MM.1S (cell line): ENCODE measurements around the gene BICD1.

Experiments used
- DNase-seq: peaks from one replicate; pipeline ENCODE4 v3.0.0-alpha.2; 2015
- H2AFZ ChIP-seq: fragments of 300-600 bp; sonication (generic); 2 replicates; pipeline ENCODE4 v1.6.0; 2016; ENCODE audit warnings: antibody characterized with exemption, low read length
- H3F3A ChIP-seq: fragments of 300-600 bp; sonication (generic); 2 replicates; pipeline ENCODE4 v1.6.1; 2016; ENCODE audit warnings: mild to moderate bottlenecking, antibody characterized with exemption, low read length, moderate library complexity, mixed read lengths; ENCODE audit not compliant: insufficient read depth
- H3K27ac ChIP-seq: fragments of 300-600 bp; sonication (generic); 2 replicates; pipeline ENCODE4 v1.5.1; 2016; ENCODE audit warnings: mild to moderate bottlenecking, low read length
- H3K27me3 ChIP-seq: fragments of 300-600 bp; sonication (generic); replicated peaks from 2 replicates; pipeline ENCODE4 v1.6.0; 2016; ENCODE audit warnings: low read length; ENCODE audit not compliant: insufficient read depth
- H3K36me3 ChIP-seq: fragments of 300-600 bp; sonication (generic); replicated peaks from 2 replicates; pipeline ENCODE4 v1.6.1; 2016; ENCODE audit warnings: mild to moderate bottlenecking, low read length, mixed read lengths; ENCODE audit not compliant: insufficient read depth
- H3K4me1 ChIP-seq: fragments of 300-600 bp; sonication (generic); 2 replicates; pipeline ENCODE4 v1.6.1; 2016; ENCODE audit warnings: low read length, mixed read lengths
- H3K4me2 ChIP-seq: fragments of 300-600 bp; sonication (generic); 2 replicates; pipeline ENCODE4 v1.6.0; 2016; ENCODE audit warnings: low read depth, low read length
- H3K4me3 ChIP-seq: fragments of 300-600 bp; sonication (generic); 2 replicates; pipeline ENCODE4 v1.5.1; 2016; ENCODE audit warnings: low read length, mixed read lengths
- H3K79me2 ChIP-seq: fragments of 300-600 bp; sonication (generic); 2 replicates; pipeline ENCODE4 v1.6.1; 2016; ENCODE audit warnings: mixed run types, low read length, mixed read lengths
- H3K9ac ChIP-seq: fragments of 300-600 bp; sonication (generic); 2 replicates; pipeline ENCODE4 v1.6.1; 2016; ENCODE audit warnings: low read length, mixed read lengths
- H3K9me2 ChIP-seq: fragments of 300-600 bp; sonication (generic); replicated peaks from 2 replicates; pipeline ENCODE4 v1.6.1; 2016; ENCODE audit warnings: mild to moderate bottlenecking, low read length, mixed read lengths; ENCODE audit not compliant: insufficient read depth
- H3K9me3 ChIP-seq: fragments of 300-600 bp; sonication (generic); replicated peaks from 2 replicates; pipeline ENCODE4 v1.6.1; 2016; ENCODE audit warnings: mild to moderate bottlenecking, low read length, mixed read lengths; ENCODE audit not compliant: insufficient read depth
- H4K20me1 ChIP-seq: fragments of 300-600 bp; sonication (generic); 2 replicates; pipeline ENCODE4 v1.6.1; 2016; ENCODE audit warnings: mild to moderate bottlenecking, low read length, moderate library complexity, mixed read lengths; ENCODE audit not compliant: insufficient read depth
- EZH2 ChIP-seq: fragments of 300-600 bp; sonication (generic); optimal IDR thresholded peaks from 2 replicates; pipeline ENCODE3; 2017; ENCODE audit warnings: low read depth, mild to moderate bottlenecking, antibody characterized with exemption, low read length, mixed read lengths
- EZH2phosphoT487 ChIP-seq: fragments of 300-600 bp; sonication (generic); IDR thresholded peaks from 2 replicates; pipeline ENCODE4 v1.6.1; 2018; ENCODE audit warnings: antibody characterized with exemption, low read length
- TF ChIP-seq, protein P1 (sequence below): fragments of 300-600 bp; sonication (generic); IDR thresholded peaks from 2 replicates; pipeline ENCODE4 v1.5.1; 2016; ENCODE audit warnings: antibody characterized with exemption, low read length, mixed read lengths

Gene BICD1

DNA sequence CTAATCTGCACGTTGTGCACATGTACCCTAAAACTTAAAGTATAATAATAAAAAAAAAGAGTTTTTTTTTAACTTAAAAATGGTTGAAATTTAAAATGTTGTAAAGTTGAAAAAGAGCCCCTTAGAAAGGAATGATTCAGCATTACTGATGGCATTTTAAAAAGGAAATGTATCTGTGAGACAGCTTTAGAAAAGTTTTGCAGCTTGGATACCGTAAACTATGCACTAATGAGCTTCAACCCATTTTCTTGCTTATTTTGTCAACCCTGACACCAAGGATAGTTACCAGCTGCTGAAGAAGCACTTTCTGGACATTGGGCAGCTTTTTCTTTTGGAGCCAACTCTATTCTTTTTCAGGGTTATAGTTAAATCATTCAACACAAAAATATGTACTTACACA is 4.3 kb downstream of the BICD1 start:
- Histone ChIP-seq H3F3A (no peaks in the 10 kb centered on the region), H3K27ac (no peak overlapping the region), H3K4me1 (peaks cover 15% of the 10 kb centered on the region), H4K20me1 (0 out of 2 replicates have a peak, but pooled peaks cover 6% of the 10 kb centered on the region), H2AFZ (no peak overlapping the region), H3K9ac (no peak overlapping the region), H3K36me3 (no peaks in the 10 kb centered on the region), H3K4me2 (no peak overlapping the region), H3K9me3 (no peaks in the 10 kb centered on the region), H3K4me3 (no peak overlapping the region), H3K27me3 (no peaks in the 10 kb centered on the region), H3K9me2 (no peaks in the 10 kb centered on the region), H3K79me2 (peaks cover 45% of the 10 kb centered on the region)
- TF ChIP-seq, protein P1, sequence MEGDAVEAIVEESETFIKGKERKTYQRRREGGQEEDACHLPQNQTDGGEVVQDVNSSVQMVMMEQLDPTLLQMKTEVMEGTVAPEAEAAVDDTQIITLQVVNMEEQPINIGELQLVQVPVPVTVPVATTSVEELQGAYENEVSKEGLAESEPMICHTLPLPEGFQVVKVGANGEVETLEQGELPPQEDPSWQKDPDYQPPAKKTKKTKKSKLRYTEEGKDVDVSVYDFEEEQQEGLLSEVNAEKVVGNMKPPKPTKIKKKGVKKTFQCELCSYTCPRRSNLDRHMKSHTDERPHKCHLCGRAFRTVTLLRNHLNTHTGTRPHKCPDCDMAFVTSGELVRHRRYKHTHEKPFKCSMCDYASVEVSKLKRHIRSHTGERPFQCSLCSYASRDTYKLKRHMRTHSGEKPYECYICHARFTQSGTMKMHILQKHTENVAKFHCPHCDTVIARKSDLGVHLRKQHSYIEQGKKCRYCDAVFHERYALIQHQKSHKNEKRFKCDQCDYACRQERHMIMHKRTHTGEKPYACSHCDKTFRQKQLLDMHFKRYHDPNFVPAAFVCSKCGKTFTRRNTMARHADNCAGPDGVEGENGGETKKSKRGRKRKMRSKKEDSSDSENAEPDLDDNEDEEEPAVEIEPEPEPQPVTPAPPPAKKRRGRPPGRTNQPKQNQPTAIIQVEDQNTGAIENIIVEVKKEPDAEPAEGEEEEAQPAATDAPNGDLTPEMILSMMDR, result no peak
- TF ChIP-seq EZH2phosphoT487 (no peak), EZH2 (no peak)
- no peak for DNase-seq

DNA sequence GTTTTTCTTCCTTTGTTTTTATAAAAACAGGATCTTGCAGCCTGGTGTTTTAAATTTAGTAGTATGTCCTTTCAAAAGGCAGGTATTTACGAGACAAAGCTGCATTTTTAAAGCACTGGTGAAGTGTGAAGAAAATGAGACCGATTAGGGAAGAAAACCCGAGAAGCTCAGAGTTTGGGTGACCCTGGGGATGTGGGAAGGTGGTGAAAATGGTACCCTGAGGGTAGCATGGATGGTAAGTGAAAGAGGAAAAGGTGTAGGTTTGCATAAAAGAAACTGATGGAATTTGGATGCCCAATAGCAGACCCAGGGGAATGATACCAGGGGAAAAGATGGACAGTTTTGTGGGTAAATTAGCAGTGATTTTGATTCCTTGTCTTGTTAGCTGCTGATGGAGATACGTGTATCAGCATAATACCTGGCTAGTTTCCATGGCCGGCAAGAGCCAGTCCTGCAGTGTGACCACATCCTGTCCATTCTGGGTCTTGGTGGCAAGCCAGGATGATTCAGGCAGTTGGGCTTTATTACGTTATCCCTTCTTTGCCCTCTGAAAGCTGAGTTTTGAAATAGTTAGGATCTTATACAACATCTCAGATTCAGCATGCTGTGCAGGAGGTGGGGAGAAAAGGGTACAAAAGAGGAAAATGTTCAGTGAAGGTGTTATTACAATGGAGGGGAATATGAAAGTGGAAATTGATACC is 8.9 kb downstream of the BICD1 start:
- no peaks in the 10 kb centered on the region for H3K9me2 ChIP-seq
- no peak overlapping the region for H3K4me2 ChIP-seq
- peaks cover 21% of the 10 kb centered on the region for H3K79me2 ChIP-seq
- H3F3A ChIP-seq, result no peaks in the 10 kb centered on the region
- no peak for DNase-seq
- TF ChIP-seq EZH2, result no peak
- TF ChIP-seq, protein P1, result no peak
- TF ChIP-seq EZH2phosphoT487, result no peak
- H3K4me3 ChIP-seq, result no peak overlapping the region
- H3K9me3 ChIP-seq, result no peaks in the 10 kb centered on the region
- no peak overlapping the region for H3K9ac ChIP-seq
- no peaks in the 10 kb centered on the region for H3K36me3 ChIP-seq
- no peak overlapping the region for H2AFZ ChIP-seq
- H3K27me3 ChIP-seq, result no peaks in the 10 kb centered on the region
- no peak overlapping the region for H3K27ac ChIP-seq
- 0 out of 2 replicates have a peak, but pooled peaks cover 6% of the 10 kb centered on the region for H4K20me1 ChIP-seq
- H3K4me1 ChIP-seq, result peaks cover 20% of the 10 kb centered on the region

DNA sequence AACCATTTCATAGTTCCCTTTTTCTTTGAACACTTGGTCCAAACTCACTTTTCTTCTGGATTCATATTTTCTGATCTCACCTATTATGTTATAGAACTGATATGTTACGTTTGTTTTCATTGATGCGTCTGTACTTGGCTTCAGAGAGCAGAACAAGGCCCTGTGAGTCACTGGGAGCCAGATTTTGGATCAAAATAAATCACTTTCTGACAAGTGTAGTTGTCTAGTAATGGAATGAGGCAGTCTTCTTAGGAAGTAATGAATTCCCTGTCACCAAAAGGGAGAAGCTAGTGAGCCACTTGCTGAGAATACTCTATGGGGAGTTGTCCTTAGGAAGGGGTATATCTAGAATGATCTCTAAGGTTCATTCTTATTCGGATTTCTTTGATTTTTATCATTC is 10.2 kb downstream of the BICD1 start:
- Histone ChIP-seq H3K4me1 (peaks cover 21% of the 10 kb centered on the region), H3K27me3 (no peaks in the 10 kb centered on the region), H4K20me1 (0 out of 2 replicates have a peak, but pooled peaks cover 6% of the 10 kb centered on the region), H3K9me3 (no peaks in the 10 kb centered on the region), H3K79me2 (peaks cover 16% of the 10 kb centered on the region), H3K9ac (no peak overlapping the region), H2AFZ (no peak overlapping the region), H3K4me3 (no peak overlapping the region), H3F3A (no peaks in the 10 kb centered on the region), H3K36me3 (no peaks in the 10 kb centered on the region), H3K9me2 (no peaks in the 10 kb centered on the region), H3K4me2 (no peak overlapping the region), H3K27ac (no peak overlapping the region)
- DNase-seq, result no peak
- TF ChIP-seq EZH2phosphoT487, result no peak
- TF ChIP-seq, protein P1, result no peak
- no peak for TF ChIP-seq EZH2
